GM18502 (cell line): ENCODE data around the gene WNT3A.
"Not testable (repeated sequence)": the region's sequence is repeated elsewhere in the genome, so short reads cannot be mapped to it uniquely, and the experiment has no call there.

ENCODE experiments used
- ATAC-seq: cut with Tn5 transposase; IDR thresholded peaks from one replicate; pipeline ENCODE4 v1.9.1; 2021; ENCODE audit warnings: mild to moderate bottlenecking; ENCODE audit not compliant: unreplicated experiment, poor library complexity

Gene WNT3A

DNA sequence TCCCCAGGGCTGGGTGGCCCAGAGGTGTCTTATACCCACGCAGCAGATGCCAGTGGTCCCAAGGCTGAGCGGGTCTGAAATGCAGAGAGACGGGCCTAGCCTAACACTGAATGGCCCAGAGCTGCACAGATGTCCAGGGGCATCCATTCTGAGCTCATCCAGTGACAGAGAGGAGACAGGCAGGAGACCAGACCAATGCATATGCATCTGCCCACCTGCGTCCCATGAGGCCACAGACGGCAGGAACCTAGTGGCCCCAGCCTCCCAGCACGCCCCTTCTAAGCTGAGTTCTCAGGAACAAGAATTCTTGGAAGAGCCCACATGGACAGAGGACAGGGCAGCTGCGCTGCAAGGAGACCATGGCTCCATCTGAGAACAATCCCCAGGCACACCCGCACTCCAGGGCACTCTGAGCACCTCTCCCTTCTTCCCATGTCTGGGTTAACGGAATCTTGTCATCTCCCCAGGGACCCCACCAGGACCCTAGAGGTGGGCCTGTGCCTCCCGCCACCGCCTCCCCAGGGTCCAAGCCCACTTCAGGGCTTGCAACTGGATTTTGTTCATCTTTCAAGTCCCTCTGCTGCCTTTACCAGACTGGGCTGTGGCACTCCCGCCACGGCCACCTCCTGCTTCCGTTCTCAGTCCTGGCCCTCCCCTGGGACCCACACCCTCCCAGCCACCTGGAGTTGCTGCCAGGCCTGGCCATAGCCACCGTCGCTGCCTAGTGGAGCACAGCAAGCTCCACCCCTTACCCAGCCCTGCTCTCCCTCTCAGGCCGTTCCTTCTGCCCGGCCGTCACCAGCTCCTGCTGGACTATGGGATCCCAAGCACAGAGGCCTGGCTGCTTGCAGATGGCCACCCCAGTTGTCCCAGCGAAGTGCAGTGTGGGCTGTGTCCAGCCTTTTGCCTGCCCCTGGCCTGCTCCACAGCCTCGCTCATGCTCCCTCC is 3.3 kb downstream of the WNT3A start:
- ATAC-seq = no peak

DNA sequence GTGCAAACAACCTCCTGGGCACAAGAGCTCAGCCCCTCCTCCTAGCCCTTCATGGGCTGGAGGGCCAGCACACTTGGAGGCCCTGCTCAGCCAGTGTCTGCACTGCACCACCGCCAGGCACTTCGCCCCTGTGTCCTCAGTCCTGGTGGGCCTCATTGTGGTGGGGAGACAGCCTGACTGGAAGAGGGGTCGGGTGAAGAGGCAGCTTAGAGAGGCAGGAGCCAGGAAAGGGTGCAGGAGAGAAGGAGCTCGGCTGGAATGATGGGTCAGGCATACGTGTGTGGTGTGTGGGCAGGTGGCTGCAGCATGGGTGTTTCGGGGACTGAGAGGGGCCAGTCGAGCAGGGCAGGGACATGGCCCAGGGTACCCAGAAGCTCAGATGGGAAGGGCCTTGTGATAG is 4.1 kb downstream of the WNT3A start:
- no peak for ATAC-seq

- no peak for ATAC-seq
Measured at GRCh38 chr1:228011721-228012311, 5.0 kb downstream of the WNT3A start.

- ATAC-seq = no peak
Measured at GRCh38 chr1:228012555-228012954, 5.8 kb downstream of the WNT3A start.

DNA sequence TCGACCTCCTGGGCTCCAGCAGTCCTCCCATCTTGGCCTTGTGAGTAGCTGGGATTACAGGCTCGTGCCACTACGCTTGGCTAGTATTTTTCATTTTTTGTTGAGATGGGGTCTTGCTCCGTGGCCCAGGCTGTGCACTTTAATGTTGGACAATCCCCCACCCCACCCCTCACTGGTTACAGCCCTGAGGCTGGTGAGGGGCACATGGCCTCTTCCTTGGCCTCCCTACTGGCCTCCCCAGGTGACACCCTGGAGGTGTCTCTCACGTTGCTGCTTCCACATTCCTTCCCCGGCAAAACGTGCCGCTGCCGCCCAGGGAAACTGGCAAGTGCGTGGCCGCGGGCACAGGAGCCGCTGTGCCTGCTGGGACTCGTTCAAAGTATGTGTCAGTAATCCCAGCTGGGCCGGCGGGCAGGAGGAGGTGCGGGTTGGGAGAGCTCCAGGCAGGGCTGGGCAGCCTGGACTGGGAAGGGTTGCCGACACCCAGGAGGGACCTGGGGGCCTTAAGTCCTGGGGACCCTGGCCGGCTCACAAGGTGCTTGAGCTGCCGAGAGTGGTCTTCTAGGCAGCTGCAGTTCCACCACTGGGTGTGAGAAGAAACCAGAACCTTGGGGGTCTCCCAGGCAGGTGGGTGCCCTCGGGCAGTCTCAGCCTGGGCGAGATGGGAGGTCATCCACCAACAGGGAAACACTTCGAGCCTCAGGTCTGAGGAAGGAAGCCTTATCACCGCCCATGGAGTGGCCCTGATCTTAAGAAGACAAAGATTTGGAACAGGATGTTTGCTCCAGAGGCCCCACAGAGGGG is 6.5 kb downstream of the WNT3A start:
- ATAC-seq = no peak

DNA sequence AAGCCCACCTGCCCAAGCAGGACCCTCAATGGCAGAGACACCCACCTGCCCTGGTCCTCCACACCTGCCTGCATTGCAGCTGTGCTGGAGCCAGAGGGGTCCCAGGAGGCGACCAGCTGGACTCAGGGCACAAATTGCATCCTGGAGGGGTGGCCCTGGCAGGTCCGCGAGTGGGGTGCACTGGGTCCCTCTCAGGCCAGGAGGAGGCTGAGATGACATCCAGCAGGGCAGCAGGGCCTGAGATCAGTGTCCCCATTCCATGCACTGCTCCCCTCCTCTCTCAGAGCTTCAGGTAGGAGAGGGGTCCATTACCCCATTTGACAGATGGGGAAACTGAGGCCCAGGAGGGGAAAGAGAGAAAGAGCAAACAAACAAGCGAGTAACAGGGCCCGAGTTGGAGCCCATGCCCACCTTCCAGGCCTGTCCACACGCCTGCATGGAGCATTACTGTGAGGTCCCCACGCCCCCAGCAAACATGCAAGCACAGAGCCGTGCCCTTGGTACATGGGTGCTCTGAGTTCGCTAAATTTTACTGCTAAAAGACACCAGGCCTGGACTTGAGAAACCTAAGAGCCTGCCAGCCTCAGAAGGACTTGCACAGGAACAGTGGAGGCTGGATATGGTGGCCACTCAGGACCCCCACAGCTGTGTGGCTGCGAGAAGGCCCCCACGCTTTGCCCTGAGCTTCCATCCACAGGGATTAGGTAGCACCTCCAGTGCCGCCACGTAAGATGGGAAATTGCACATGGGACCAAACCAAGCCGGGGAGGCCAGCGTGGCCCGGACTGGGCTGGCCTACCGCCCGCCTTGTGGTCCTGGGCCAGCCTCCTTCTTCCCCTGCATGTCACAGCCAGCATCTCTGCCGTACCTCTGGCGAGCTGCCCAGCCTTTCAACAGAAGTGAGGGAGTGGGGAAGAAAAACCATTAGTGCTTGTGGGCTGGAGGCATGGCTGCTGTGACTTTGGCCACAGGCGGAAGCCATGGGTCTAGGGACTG is 7.4 kb downstream of the WNT3A start:
- ATAC-seq = no peak

GRCh38 chr1:228015276-228016180 is 8.7 kb downstream of the WNT3A start:
- ATAC-seq = no peak

DNA sequence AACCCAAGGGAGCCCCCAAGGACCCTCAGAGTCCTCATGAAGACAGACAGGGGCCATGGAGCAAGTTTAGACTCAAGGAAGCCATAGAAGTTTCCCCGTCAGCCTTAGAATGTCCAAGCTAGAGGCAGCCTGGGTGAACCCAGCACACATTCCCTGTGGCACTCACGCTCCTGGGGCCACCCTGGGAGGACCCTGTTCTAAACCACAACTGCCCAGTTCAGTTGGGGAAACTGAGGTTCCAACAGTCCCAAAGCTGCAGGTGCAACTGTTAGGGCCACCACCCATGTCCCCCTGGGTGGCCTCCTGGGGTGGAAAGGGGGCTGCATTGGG is 9.3 kb downstream of the WNT3A start:
- ATAC-seq = no peak

GRCh38 chr1:228016653-228017355 is 10.0 kb downstream of the WNT3A start:
- ATAC-seq = no peak

DNA sequence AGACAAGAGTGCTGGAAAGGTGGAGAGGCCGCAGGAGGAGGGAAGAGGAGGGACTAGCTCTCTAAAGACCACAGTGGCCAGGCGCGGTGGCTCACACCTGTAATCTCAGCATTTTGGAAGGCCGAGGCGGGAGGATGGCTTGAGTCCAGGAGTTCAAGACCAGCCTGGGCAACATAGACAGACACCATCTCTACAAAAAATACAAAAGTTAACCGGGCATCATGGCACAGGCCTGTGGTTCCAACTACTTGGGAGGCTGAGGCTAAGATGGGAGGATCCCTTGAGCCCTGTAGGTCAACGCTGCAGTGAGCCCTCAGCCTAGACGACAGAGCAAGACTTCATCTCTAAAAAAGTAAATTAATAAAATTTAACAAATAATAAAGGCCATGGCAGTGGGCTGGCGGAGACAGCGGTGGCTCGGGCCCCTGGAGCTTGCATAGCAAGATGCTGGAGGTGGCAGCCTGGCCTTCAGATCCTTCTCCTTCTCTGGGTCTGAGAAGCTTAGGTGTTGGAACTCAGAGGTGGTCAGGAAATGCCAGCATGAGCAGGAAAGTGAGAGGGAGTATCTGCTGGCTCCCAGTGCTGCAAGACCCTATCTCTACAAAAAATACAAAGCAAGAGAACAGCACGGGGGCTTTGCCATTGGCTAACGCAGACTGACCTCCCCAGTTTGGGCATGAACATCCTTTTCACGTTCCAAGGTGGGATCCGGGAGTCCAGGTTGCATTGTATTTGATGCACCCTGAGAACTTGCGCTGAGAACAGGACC is 10.7 kb downstream of the WNT3A start:
- ATAC-seq = no peak

DNA sequence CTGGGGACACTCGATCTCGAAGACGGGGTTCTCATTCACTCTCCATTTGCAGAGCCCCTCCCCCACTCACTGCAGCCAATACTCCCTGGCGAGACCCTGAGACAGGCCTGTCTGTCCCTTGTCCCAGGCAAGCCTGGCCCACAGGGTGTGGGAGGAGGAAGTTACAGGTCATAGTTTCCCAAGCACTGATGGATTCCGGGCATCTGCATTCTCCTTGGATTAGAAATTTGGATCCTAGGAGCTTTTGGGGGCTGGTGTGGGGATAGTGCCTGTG is 11.3 kb downstream of the WNT3A start:
- ATAC-seq = no peak

DNA sequence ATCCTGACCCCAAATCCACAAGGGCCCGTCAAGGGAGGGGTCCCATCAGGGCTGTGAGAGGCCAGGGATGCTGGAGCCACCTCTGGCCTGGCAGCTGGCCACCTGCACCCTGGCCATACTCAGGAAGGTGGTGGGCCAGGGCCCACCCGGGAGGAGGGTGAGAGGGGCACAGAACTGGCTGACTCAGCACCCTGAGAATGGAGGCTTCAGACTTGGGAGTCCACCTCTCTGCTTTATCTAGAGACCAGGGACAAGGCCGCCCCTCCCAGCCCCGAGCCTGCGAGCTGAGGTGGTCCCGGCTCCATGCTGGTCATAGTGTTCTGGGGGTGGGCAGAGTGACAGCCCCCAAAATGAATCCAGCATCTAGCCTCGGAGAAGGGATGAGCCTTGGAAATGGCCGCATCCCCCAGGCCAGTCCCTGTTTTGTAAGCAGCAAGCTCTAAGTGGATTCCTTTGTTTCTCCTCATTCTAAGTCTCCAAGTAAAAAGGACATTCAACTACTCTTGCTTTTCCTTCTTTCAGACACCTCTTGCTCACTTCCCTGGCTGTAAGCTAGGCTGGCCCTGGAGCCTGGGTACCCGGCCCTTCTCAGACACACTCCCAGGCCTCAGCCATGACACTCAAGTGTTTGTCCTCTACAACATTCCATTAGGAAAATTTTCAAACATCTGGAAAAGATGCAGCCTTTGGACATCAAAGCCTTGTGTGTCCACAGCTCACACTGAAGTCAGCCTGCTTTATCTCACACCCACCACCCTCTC is 12.3 kb downstream of the WNT3A start:
- ATAC-seq = no peak

GRCh38 chr1:228019722-228020083 is 12.9 kb downstream of the WNT3A start:
- ATAC-seq = not testable (repeated sequence)

GRCh38 chr1:228020686-228021354 is 14.0 kb downstream of the WNT3A start:
- ATAC-seq = no peak

- no peak for ATAC-seq
Measured at GRCh38 chr1:228021355-228022030, 14.7 kb downstream of the WNT3A start.
